Esophagus muscularis mucosa (tissue), 4 donors: ENCODE data around the gene ABCC10.

Experiments used
- EP300 ChIP-seq: sonication (generic); formaldehyde crosslinking; IDR thresholded peaks from one replicate; pipeline ENCODE4 v1.6.1; 2017; ENCODE audit warnings: antibody characterized with exemption
- POLR2A ChIP-seq: fragments of 450-650 bp; IDR thresholded peaks from one replicate; pipeline ENCODE4 v1.6.1; 2017; ENCODE audit warnings: antibody characterized with exemption, moderate library complexity, mild to moderate bottlenecking, low read depth
- POLR2AphosphoS5 ChIP-seq, 2 donors: sonication (generic); formaldehyde crosslinking; IDR thresholded peaks; one replicate each; pipeline ENCODE4 v1.6.1; 2017; ENCODE audit warnings: antibody characterized with exemption in 2 of 2
- TF ChIP-seq, protein P1 (sequence below), 3 experiments: fragments of 200-600 bp in 2 of 3; fragments of 450-650 bp in 1 of 3; sonication (generic) in 2 of 3; IDR thresholded peaks; one replicate each; pipeline ENCODE4 v1.5.1; 2017 to 2019; ENCODE audit warnings: antibody characterized with exemption in 3 of 3, mild to moderate bottlenecking in 2 of 3, moderate library complexity in 1 of 3

DNA sequence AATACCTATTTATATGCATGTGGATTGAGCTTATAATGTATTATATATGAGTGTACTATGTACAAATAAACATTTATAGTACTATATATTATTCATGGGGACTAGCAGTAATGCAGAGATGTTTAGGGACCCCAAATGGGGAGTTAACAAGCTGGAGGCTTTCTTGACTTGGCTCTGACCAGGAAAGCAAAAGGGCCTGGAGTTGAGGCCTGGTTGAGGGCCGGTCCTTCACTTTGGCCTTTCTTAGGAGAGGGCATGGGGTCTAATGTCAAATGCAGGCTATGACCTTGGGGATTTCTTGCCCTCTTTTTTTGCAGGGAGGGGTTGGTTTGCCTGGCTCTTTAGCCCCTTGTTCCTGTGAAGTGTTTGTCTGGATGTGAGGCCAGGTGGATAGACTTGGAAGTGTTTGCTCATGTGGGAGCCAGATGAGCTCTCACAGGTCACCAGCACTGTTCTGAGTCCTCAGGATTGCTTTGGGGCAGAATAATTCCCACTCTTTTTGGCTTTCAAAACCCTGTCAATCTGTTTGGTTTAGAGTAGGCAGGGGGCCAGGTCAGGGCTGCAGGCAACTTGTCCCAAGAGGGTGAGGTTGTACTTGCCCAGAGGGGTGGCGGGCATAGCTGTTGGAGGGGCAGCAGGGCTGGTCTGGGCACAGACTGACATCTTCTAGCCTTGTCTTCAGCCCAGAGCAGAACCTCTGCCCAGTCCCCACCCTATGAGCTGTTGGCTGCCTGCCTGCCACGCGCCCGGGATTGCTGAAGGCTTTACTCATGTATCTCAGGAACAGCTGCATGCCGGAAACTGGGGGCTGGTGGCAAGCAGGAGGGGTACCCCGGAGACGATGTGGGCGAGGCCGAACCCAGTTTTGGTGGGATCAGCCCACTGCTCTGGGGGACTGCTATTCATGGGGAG, 64.7 kb downstream of the ABCC10 start:
- TF ChIP-seq, protein P1, sequence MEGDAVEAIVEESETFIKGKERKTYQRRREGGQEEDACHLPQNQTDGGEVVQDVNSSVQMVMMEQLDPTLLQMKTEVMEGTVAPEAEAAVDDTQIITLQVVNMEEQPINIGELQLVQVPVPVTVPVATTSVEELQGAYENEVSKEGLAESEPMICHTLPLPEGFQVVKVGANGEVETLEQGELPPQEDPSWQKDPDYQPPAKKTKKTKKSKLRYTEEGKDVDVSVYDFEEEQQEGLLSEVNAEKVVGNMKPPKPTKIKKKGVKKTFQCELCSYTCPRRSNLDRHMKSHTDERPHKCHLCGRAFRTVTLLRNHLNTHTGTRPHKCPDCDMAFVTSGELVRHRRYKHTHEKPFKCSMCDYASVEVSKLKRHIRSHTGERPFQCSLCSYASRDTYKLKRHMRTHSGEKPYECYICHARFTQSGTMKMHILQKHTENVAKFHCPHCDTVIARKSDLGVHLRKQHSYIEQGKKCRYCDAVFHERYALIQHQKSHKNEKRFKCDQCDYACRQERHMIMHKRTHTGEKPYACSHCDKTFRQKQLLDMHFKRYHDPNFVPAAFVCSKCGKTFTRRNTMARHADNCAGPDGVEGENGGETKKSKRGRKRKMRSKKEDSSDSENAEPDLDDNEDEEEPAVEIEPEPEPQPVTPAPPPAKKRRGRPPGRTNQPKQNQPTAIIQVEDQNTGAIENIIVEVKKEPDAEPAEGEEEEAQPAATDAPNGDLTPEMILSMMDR (IDR thresholded peaks at IDR 0.05), result no peak
- TF ChIP-seq POLR2A, result no peak
- TF ChIP-seq POLR2AphosphoS5 (IDR thresholded peaks at IDR 0.05), result peak; percentile 58 to 63
- TF ChIP-seq EP300, result no peak
